Measurements from ENCODE around the gene ZNF26.

ZNF26 gene

GRCh38 chr12:133046698-133047097, 60.5 kb downstream of the ZNF26 start:
- H3K4me1 ChIP-seq (ENCODE audit: insufficient read depth, insufficient read length), result no peaks in the 10 kb centered on the region

GRCh38 chr12:133057446-133057845, 71.3 kb downstream of the ZNF26 start:
- Histone ChIP-seq H3K4me1 (ENCODE audit: insufficient read depth, insufficient read length) (no peaks in the 10 kb centered on the region), H3K4me3 (ENCODE audit: insufficient read length, low read depth) (no peak overlapping the region), H3K9me3 (ENCODE audit: insufficient read depth, low read length) (peaks cover 100% of the 10 kb centered on the region)

More at GRCh38 chr12:133046698-133047097, 60.5 kb downstream of the ZNF26 start:
- peaks cover 98% of the 10 kb centered on the region for H3K36me3 ChIP-seq (ENCODE audit: insufficient read depth, insufficient read length, low read length)
- no peak for DNase-seq (ENCODE audit: low read depth, low spot score)
- H3K27me3 ChIP-seq (ENCODE audit: insufficient read depth, insufficient read length), result no peaks in the 10 kb centered on the region
- H3K4me3 ChIP-seq (ENCODE audit: insufficient read length, low read depth), result no peak overlapping the region
- H3K9me3 ChIP-seq (ENCODE audit: insufficient read depth, low read length), result peaks cover 100% of the 10 kb centered on the region
- TF ChIP-seq SUZ12 (IDR thresholded peaks at IDR 0.05; ENCODE audit: extremely low read depth, insufficient read depth, insufficient read length) (no peak), YY1 (IDR thresholded peaks at IDR 0.05; ENCODE audit: insufficient read depth, insufficient read length) (no peak), ZNF274 (IDR thresholded peaks at IDR 0.05; ENCODE audit: low read depth, low read length) (no peak)
- H3K9ac ChIP-seq (ENCODE audit: insufficient read length, low read depth), result no peak overlapping the region

GRCh38 chr12:133058203-133059113, 72.3 kb downstream of the ZNF26 start:
- no peak for DNase-seq (ENCODE audit: low read depth, low spot score)
- H3K27me3 ChIP-seq (ENCODE audit: insufficient read depth, insufficient read length), result no peaks in the 10 kb centered on the region
- H3K9ac ChIP-seq (ENCODE audit: insufficient read length, low read depth), result no peak overlapping the region
- TF ChIP-seq YY1 (IDR thresholded peaks at IDR 0.05; ENCODE audit: insufficient read depth, insufficient read length) (no peak), SUZ12 (IDR thresholded peaks at IDR 0.05; ENCODE audit: extremely low read depth, insufficient read depth, insufficient read length) (no peak), ZNF274 (IDR thresholded peaks at IDR 0.05; ENCODE audit: low read depth, low read length) (peak; percentile 100)
- H3K36me3 ChIP-seq (ENCODE audit: insufficient read depth, insufficient read length, low read length), result peaks cover 48% of the 10 kb centered on the region
- H3K9me3 ChIP-seq (ENCODE audit: insufficient read depth, low read length), result peaks cover 100% of the 10 kb centered on the region
- no peak overlapping the region for H3K4me3 ChIP-seq (ENCODE audit: insufficient read length, low read depth)
- H3K4me1 ChIP-seq (ENCODE audit: insufficient read depth, insufficient read length), result no peaks in the 10 kb centered on the region

More at GRCh38 chr12:133057446-133057845, 71.3 kb downstream of the ZNF26 start:
- H3K9ac ChIP-seq (ENCODE audit: insufficient read length, low read depth), result no peak overlapping the region
- DNase-seq (ENCODE audit: low read depth, low spot score), result no peak
- peaks cover 56% of the 10 kb centered on the region for H3K36me3 ChIP-seq (ENCODE audit: insufficient read depth, insufficient read length, low read length)
- no peaks in the 10 kb centered on the region for H3K27me3 ChIP-seq (ENCODE audit: insufficient read depth, insufficient read length)
- TF ChIP-seq ZNF274 (IDR thresholded peaks at IDR 0.05; ENCODE audit: low read depth, low read length) (no peak), SUZ12 (IDR thresholded peaks at IDR 0.05; ENCODE audit: extremely low read depth, insufficient read depth, insufficient read length) (no peak), YY1 (IDR thresholded peaks at IDR 0.05; ENCODE audit: insufficient read depth, insufficient read length) (no peak)

DNA sequence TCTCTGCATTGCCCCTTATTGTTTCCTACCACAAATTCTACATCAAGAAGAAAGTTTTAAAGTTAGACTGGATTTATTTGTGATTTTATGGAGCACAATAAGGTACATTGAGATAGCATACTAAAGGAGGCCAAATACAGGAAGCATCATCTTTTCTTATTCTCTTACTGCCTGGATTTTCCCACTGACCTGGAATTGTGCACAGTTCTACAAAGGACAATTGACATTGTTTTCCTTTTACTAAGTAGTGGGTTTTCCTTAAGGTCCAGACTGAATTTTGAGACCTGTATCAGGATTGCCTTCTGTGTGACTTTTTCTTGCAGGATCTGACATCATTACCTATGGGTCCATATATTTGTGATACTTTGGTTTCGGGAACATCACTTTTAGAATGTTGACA, 75.8 kb downstream of the ZNF26 start:
- Histone ChIP-seq H3K36me3 (ENCODE audit: insufficient read depth, insufficient read length, low read length) (peaks cover 22% of the 10 kb centered on the region), H3K4me1 (ENCODE audit: insufficient read depth, insufficient read length) (no peaks in the 10 kb centered on the region), H3K27me3 (ENCODE audit: insufficient read depth, insufficient read length) (no peaks in the 10 kb centered on the region), H3K4me3 (ENCODE audit: insufficient read length, low read depth) (no peak overlapping the region), H3K9ac (ENCODE audit: insufficient read length, low read depth) (no peak overlapping the region), H3K9me3 (ENCODE audit: insufficient read depth, low read length) (peaks cover 97% of the 10 kb centered on the region)
- no peak for DNase-seq (ENCODE audit: low read depth, low spot score)
- TF ChIP-seq YY1 (IDR thresholded peaks at IDR 0.05; ENCODE audit: insufficient read depth, insufficient read length) (no peak), SUZ12 (IDR thresholded peaks at IDR 0.05; ENCODE audit: extremely low read depth, insufficient read depth, insufficient read length) (no peak), ZNF274 (IDR thresholded peaks at IDR 0.05; ENCODE audit: low read depth, low read length) (no peak)

DNA sequence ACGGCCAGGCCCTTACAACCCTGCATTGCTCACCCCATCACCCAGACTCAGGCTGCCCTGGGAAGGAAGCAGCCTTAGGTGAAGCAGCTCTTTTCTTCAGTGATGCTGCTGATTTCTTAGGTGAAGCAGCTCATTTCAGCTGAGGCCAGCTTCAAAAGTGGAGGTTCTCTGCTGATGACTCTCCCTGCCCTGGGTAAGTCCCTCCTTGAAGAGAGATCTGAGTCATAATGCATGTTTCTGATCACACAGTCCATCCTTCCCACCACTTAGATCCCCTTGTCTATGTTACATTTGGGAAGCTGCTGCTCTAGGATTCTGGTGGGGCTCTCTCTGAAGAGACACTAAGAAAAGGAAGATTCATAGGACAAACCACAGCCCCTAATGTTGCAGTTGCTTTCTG, 77.4 kb downstream of the ZNF26 start:
- DNase-seq (ENCODE audit: low read depth, low spot score), result no peak
- peaks cover 7% of the 10 kb centered on the region for H3K36me3 ChIP-seq (ENCODE audit: insufficient read depth, insufficient read length, low read length)
- H3K27me3 ChIP-seq (ENCODE audit: insufficient read depth, insufficient read length), result no peaks in the 10 kb centered on the region
- no peaks in the 10 kb centered on the region for H3K4me1 ChIP-seq (ENCODE audit: insufficient read depth, insufficient read length)
- no peak overlapping the region for H3K4me3 ChIP-seq (ENCODE audit: insufficient read length, low read depth)
- no peak overlapping the region for H3K9ac ChIP-seq (ENCODE audit: insufficient read length, low read depth)
- H3K9me3 ChIP-seq (ENCODE audit: insufficient read depth, low read length), result peaks cover 95% of the 10 kb centered on the region
- TF ChIP-seq YY1 (IDR thresholded peaks at IDR 0.05; ENCODE audit: insufficient read depth, insufficient read length) (no peak), SUZ12 (IDR thresholded peaks at IDR 0.05; ENCODE audit: extremely low read depth, insufficient read depth, insufficient read length) (no peak), ZNF274 (IDR thresholded peaks at IDR 0.05; ENCODE audit: low read depth, low read length) (no peak)

GRCh38 chr12:133073836-133074235, 87.7 kb downstream of the ZNF26 start:
- no peak overlapping the region for H3K9ac ChIP-seq (ENCODE audit: insufficient read length, low read depth)
- no peaks in the 10 kb centered on the region for H3K36me3 ChIP-seq (ENCODE audit: insufficient read depth, insufficient read length, low read length)
- peaks cover 76% of the 10 kb centered on the region for H3K9me3 ChIP-seq (ENCODE audit: insufficient read depth, low read length)
- H3K27me3 ChIP-seq (ENCODE audit: insufficient read depth, insufficient read length), result no peaks in the 10 kb centered on the region
- DNase-seq (ENCODE audit: low read depth, low spot score), result no peak
- no peak overlapping the region for H3K4me3 ChIP-seq (ENCODE audit: insufficient read length, low read depth)
- TF ChIP-seq ZNF274 (IDR thresholded peaks at IDR 0.05; ENCODE audit: low read depth, low read length) (no peak), SUZ12 (IDR thresholded peaks at IDR 0.05; ENCODE audit: extremely low read depth, insufficient read depth, insufficient read length) (no peak), YY1 (IDR thresholded peaks at IDR 0.05; ENCODE audit: insufficient read depth, insufficient read length) (no peak)
- no peaks in the 10 kb centered on the region for H3K4me1 ChIP-seq (ENCODE audit: insufficient read depth, insufficient read length)
